Fibroblast of lung (primary cell): ENCODE results near the gene C2orf76.

Source experiments
- EZH2 ChIP-seq: IDR thresholded peaks from 2 replicates; pipeline ENCODE4 v1.5.1; 2012; ENCODE audit warnings: low read length, control low read depth, mild to moderate bottlenecking; ENCODE audit errors: missing control alignments
- TF ChIP-seq, protein P1 (sequence below), 2 donors: IDR thresholded peaks in 1 of 2; conservative IDR thresholded peaks in 1 of 2; 1 replicate in 1 of 2; 2 replicates in 1 of 2; pipeline ENCODE4 v1.5.1; 2011 to 2012; ENCODE audit warnings: low read length in 2 of 2, control low read depth in 1 of 2, inconsistent platforms in 1 of 2, low read depth in 1 of 2, mild to moderate bottlenecking in 1 of 2

DNA sequence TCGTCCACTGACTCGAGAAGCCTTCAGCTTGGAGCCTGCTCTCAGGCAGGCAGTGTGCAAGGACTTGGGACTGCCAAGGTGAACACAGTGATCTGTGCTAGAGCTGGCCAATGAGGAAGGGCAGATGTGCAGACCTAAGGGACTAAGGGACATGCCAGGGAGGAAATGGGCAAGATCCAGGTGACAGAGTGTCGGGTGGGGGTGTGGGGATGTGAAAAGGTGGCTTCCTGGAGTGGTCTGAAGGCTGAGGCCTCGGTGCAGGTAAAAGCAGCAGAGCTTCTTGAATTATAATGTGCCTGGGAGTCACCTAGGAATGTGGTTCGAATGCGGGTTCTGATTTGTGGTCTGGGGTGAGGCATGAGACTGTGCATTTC lies 101.0 kb downstream of the C2orf76 start:
- TF ChIP-seq, protein P1, sequence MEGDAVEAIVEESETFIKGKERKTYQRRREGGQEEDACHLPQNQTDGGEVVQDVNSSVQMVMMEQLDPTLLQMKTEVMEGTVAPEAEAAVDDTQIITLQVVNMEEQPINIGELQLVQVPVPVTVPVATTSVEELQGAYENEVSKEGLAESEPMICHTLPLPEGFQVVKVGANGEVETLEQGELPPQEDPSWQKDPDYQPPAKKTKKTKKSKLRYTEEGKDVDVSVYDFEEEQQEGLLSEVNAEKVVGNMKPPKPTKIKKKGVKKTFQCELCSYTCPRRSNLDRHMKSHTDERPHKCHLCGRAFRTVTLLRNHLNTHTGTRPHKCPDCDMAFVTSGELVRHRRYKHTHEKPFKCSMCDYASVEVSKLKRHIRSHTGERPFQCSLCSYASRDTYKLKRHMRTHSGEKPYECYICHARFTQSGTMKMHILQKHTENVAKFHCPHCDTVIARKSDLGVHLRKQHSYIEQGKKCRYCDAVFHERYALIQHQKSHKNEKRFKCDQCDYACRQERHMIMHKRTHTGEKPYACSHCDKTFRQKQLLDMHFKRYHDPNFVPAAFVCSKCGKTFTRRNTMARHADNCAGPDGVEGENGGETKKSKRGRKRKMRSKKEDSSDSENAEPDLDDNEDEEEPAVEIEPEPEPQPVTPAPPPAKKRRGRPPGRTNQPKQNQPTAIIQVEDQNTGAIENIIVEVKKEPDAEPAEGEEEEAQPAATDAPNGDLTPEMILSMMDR (conservative IDR thresholded peaks at IDR 0.05 in 1 of 2, IDR thresholded peaks at IDR 0.05 in 1 of 2; ENCODE audit: low read depth in 1 of 2, low read length in 2 of 2): no peak
- no peak for TF ChIP-seq EZH2
